Body of pancreas (tissue), 4 donors: Measurements from ENCODE around the gene TNIK.

Experiments
- POLR2A ChIP-seq, 3 donors: fragments of 450-650 bp; IDR thresholded peaks; one replicate each; pipeline ENCODE4 v1.6.1; 2016; ENCODE audit warnings: antibody characterized with exemption in 3 of 3, mild to moderate bottlenecking in 2 of 3
- TF ChIP-seq, protein P1 (sequence below), 7 experiments: fragments of 450-650 bp in 4 of 7; fragments of 200-600 bp in 3 of 7; sonication (generic) in 3 of 7; IDR thresholded peaks; one replicate each; pipeline ENCODE4 v1.5.1; 2016 to 2019; ENCODE audit warnings: antibody characterized with exemption in 7 of 7

DNA sequence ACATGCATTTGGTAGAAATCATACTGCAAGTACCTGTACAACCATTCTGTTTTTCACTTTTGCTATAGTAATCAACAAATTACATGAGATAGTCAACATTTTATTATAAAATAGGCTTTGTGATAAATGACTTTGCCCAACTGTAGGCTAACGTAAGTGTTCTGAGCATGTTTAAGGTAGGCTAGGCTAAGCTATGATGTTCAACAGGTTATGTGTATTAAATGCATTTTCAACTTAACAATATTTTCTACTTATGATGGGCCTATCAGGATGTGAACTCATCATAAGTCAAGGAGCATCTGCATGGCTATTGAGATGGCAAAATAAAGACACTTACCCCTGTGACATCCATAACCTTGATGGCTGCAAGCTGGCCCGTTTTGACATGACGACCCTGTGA lies 232.4 kb downstream of the TNIK start:
- TF ChIP-seq, protein P1, sequence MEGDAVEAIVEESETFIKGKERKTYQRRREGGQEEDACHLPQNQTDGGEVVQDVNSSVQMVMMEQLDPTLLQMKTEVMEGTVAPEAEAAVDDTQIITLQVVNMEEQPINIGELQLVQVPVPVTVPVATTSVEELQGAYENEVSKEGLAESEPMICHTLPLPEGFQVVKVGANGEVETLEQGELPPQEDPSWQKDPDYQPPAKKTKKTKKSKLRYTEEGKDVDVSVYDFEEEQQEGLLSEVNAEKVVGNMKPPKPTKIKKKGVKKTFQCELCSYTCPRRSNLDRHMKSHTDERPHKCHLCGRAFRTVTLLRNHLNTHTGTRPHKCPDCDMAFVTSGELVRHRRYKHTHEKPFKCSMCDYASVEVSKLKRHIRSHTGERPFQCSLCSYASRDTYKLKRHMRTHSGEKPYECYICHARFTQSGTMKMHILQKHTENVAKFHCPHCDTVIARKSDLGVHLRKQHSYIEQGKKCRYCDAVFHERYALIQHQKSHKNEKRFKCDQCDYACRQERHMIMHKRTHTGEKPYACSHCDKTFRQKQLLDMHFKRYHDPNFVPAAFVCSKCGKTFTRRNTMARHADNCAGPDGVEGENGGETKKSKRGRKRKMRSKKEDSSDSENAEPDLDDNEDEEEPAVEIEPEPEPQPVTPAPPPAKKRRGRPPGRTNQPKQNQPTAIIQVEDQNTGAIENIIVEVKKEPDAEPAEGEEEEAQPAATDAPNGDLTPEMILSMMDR (IDR thresholded peaks at IDR 0.05), result no peak
- no peak for TF ChIP-seq POLR2A (IDR thresholded peaks at IDR 0.05)
